HG03558 (cell line): ENCODE results near the gene UBE2G2.

Experiments
- ATAC-seq: cut with Tn5 transposase; IDR thresholded peaks from one replicate; pipeline ENCODE4 v1.9.1; 2021; ENCODE audit warnings: moderate number of reproducible peaks; ENCODE audit not compliant: unreplicated experiment; ENCODE audit errors: extremely low read depth

Gene UBE2G2

DNA sequence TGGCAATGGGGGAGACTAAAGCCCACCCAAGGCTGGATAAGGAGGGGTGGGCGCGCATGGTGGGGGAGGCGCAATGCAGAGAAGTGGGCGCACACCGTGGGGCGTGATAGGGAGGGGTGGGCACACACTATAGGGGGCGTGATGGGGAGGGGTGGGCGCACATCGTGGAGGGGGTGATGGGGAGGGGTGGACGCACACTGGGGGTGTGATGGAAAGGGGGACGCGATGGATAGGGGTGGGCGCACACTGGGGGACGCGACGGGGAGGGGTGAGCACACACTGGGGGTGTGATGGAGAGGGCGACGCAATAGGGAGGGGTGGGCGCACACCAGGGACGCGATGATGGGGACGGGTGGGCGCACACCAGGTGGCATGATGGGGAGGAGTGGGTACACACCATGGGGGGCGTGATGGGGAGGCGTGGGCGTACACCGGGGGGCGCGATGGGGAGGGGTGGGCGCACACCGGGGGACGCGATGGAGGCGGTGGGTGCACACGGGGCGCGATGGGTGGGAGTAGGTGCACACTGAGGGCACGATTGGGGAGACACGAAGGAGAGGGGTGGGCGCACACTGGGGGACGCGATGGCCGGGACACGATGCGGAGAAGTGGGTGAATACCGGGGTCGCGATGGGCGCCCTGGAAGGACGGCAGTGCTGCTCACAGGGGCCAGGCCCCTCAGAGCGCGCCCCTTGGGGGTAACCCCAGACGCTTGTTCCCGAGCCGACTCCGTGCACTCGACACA is 15.3 kb upstream of the UBE2G2 start:
- ATAC-seq = no peak

- ATAC-seq = no peak
Observed at GRCh38 chr21:44815852-44816628, 14.4 kb upstream of the UBE2G2 start.

DNA sequence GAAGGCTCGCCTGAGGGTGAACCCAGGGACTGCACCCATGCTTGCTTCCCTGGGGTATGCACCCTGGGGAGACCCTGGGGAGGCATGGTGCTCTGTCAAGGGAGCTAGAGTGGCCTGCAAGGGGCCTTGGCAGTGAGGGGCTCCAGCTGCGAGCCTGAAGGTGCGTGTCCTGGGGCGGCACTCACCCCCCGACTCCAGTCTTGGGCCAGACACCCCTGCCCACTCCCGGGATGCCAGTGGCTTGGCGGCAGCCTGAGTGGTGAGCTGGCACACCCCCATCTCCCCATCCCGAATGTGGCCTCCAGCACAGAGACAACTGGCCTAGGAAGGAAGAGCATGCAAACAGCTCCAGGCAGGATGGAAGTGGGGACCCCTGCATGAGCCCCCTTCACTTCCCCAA is 13.6 kb upstream of the UBE2G2 start:
- no peak for ATAC-seq

DNA sequence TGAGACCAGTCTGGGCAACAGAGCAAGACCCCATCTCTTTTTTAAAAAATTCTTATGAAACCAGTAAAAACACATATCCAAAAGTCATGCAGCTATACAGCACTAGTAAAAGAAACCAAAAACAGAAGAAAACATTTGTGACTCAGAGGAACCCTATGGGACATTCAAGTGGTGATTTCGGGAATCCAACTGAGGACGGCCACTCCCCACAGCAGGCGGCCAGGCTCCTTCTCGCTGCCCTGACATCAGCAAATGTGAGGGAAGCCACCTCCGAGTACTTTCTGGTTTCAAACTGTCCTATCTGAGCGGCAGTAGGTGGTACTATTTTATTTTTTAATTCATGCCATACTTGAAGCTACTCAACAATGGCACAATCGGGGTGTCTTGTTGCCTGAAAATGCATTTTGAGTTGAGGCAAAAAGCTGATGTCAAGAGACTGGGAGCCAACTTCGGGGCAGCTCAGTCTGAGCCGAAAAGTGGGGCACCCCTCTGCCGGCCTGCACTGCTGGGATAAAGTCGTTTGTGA is 12.9 kb upstream of the UBE2G2 start:
- no peak for ATAC-seq

DNA sequence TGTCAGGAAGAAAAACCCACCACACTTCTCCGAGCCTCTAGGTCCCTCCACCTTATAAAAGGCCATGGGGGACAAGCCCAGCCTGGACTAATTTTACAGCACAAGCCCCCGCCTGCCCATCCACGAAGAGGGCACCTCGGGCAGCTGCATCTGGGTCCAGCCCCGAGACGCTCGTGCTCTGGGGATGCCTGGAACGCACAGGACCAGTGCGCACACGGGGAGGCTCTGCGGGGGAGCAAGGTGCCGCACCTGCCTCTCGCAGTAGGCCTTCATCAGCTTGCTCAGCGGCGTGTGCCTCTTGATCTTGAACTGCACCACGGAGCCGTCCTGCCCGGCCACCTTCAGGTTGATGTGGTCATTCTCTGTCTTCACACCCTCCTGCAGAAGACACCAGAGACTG is 12.1 kb upstream of the UBE2G2 start:
- ATAC-seq = no peak

GRCh38 chr21:44813149-44813548 is 11.5 kb upstream of the UBE2G2 start:
- ATAC-seq = no peak

- no peak for ATAC-seq
Observed at GRCh38 chr21:44812640-44813039, 11.0 kb upstream of the UBE2G2 start.

GRCh38 chr21:44810779-44811178 is 9.2 kb upstream of the UBE2G2 start:
- ATAC-seq = no peak

GRCh38 chr21:44805859-44806258 is 4.2 kb upstream of the UBE2G2 start:
- no peak for ATAC-seq

DNA sequence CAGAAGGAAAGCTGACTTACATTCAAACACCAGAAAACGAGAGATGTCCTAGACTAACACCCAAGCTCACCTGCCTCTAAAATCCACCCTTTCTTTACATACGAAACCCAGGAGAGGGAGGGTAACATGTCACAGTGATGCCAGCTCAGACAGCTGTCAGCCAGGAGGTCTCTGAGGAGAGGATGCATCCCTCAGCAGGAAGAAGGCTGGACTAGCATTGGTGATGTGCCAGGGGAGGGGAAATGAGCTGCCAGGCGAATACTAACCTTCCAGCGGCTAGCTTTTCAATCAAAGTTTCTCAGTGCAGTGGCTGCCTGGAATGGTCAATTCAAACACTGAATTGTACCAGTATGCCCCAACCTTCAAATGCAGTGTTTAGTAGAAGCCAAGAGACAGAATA is 3.6 kb upstream of the UBE2G2 start:
- no peak for ATAC-seq

- ATAC-seq = no peak
Observed at GRCh38 chr21:44804762-44805161, 3.1 kb upstream of the UBE2G2 start.

GRCh38 chr21:44803651-44804050 is 2.0 kb upstream of the UBE2G2 start:
- ATAC-seq = no peak

GRCh38 chr21:44802396-44803153 is 955 bp upstream of the UBE2G2 start:
- no peak for ATAC-seq

DNA sequence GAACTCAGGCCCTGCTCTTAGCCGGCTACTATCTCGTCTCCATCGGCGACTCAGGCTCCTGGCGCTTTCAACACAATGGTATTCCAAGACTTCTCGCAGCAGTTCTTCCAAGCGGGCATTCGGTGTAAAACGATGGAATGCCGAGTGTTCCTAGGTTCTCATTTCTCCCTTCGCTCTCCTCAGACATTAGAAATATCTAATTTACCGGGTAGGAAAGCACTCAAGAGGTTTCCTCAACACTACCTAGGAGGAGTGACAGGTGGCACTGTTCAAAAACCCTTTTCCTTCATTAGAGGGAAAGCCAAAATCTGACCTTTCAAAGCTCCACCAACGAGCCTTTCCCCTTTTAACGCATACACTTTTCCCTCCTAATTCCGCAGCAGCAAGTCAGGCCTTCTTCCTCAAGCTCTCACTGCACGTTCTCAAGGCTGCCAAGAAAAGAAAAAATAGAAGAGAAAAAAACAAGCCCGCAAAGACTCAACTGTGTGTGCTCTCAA is 601 bp downstream of the UBE2G2 start:
- no peak for ATAC-seq

DNA sequence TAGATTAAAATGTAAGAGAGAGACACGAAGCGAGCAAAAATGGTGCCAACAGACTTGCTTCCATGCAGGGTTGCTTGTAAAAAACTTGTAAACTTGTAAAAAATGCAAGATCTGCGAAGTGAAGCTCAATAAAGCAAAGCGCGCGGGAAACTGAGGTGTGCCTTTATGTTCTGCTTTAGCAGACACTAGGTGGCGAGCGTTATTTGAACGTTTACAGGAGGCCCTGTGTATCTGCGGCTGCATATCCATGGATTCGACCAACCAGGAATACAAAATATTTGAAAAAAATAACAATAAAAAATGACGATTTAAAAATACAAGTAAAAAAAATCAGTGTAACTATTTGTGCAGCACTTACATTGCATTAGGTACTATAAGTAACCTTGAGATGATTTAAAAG is 1.5 kb downstream of the UBE2G2 start:
- ATAC-seq = no peak

DNA sequence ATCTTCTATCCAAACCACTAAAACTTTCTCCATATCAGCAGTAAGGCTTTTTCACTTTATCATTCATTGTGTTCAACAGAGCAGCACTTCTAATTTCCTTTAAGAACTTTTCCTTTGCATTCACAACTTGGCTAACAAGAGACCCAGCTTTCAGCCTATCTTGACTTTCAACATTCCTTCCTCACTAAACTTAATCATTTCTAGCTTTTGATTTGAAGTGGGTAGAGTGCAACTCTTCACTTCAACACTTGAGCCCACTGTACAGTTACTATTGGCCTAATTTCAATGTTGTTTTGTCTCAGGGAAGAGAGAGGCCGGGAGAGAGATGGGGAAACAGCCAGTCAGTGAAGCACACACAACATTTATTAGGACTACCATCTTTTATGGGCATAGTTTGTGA is 2.0 kb downstream of the UBE2G2 start:
- no peak for ATAC-seq

DNA sequence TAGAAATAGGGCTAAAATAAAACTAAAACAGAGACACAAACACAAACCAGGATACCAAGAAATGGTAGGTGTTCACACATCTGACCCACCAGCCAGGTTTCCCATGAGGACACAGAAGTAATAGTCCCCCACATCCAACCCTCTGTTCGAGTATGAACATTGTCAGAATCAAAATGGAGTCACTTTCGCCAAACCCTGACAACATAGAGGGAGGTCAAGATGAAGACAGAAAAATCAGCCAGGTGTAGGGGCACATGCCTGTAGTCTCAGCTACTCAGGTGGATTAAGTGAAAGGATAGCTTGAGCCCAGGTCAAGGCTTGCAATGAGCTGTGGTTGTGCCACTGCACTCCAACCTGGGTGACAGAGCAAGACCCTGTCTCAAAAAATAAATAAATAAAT is 3.8 kb downstream of the UBE2G2 start:
- no peak for ATAC-seq

- no peak for ATAC-seq
Observed at GRCh38 chr21:44795342-44795741, 6.3 kb downstream of the UBE2G2 start.

DNA sequence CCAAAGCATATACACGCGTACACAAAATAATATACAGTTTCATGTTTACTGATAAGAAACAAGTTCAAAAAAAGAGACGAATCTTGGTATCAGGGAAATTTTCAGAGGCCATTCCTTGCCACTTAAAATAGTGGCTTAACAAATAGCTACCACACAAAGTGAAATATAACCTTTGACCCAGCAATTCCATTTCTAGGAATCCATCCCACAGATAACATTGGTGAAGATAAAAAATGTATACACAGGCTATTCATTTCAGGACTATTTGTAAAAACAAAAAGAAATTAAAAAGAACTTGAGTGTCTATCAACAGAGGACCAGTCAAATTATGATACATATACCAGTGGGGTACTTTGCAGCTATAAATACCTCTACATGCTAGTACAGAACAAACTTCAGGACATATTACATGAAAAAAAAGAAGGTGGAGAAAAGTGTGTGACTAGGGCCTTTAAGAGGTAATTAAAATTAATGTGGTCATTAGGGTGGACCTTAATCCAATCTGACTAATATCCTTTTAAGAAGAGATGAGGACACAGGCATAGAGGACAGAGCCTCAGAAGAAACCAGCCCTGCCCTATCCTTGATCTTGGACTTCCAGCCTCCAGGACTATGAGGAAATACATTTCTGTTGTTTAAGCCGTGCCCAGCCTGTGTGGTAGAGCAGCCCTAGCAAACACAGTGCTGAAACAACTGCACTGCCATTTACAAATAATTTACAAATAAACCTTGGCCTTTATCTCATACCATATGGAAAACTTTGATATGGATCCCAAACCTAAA is 7.8 kb downstream of the UBE2G2 start:
- ATAC-seq = no peak
